Subcutaneous abdominal adipose tissue (tissue), 5 donors: ENCODE results near the gene KCNT2.

Experiments
- H3K27ac ChIP-seq: one replicate; pipeline ENCODE4 v1.7.0; 2013; ENCODE audit warnings: low read depth, mild to moderate bottlenecking, inconsistent platforms, low read length, moderate library complexity
- H3K27me3 ChIP-seq, 5 donors: one replicate each; pipeline ENCODE4 v1.7.0; 2013; ENCODE audit warnings: low read length in 5 of 5, inconsistent platforms in 1 of 5; ENCODE audit not compliant: control insufficient read depth in 5 of 5, insufficient read depth in 4 of 5
- H3K36me3 ChIP-seq, 5 donors: one replicate each; pipeline ENCODE4 v1.7.0; 2013; ENCODE audit warnings: low read length in 5 of 5; ENCODE audit not compliant: control insufficient read depth in 5 of 5, insufficient read depth in 5 of 5
- H3K4me1 ChIP-seq, 5 donors: one replicate each; pipeline ENCODE4 v1.7.0; 2013; ENCODE audit warnings: low read length in 5 of 5, mild to moderate bottlenecking in 3 of 5, moderate library complexity in 1 of 5; ENCODE audit not compliant: control insufficient read depth in 5 of 5, insufficient read depth in 5 of 5
- H3K4me3 ChIP-seq, 5 donors: one replicate each; pipeline ENCODE4 v1.7.0; 2013; ENCODE audit warnings: low read length in 5 of 5, low read depth in 1 of 5
- H3K9ac ChIP-seq, 5 donors: one replicate each; pipeline ENCODE4 v1.7.0; 2013; ENCODE audit warnings: low read length in 5 of 5, mild to moderate bottlenecking in 4 of 5, moderate library complexity in 3 of 5
- H3K9me3 ChIP-seq, 5 donors: one replicate each; pipeline ENCODE4 v1.7.0; 2013; ENCODE audit warnings: low read length in 5 of 5; ENCODE audit not compliant: control insufficient read depth in 5 of 5
- donor health status: healthy.
- donor health status: healthy.
- donor health status: healthy.
- donor health status: healthy.
- donor health status: healthy.

The KCNT2 gene

DNA sequence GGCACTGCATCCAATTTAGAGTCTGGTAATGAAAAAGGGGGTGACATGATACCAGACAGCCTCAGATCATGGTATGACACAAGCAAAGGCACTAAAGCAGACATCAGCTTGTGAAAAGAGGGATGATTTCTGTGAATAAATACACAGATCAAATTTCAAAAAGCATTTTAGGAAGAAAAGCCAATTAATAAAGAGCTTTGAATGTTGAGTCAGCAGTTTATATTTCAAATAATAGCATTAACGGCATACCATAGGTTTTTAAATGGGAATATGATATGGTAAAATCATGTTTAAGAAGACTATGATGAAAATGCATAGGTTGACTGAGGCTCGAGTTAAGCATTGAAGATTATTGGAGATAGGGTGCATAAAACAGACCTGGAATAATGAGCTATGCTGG is 13.5 kb downstream of the KCNT2 start:
- Histone ChIP-seq H3K36me3 (no peaks in the 10 kb centered on the region), H3K9ac (no peak overlapping the region), H3K9me3 (no peaks in the 10 kb centered on the region), H3K27ac (no peak overlapping the region), H3K4me1 (no peaks in the 10 kb centered on the region), H3K27me3 (no peaks in the 10 kb centered on the region), H3K4me3 (no peak overlapping the region)

DNA sequence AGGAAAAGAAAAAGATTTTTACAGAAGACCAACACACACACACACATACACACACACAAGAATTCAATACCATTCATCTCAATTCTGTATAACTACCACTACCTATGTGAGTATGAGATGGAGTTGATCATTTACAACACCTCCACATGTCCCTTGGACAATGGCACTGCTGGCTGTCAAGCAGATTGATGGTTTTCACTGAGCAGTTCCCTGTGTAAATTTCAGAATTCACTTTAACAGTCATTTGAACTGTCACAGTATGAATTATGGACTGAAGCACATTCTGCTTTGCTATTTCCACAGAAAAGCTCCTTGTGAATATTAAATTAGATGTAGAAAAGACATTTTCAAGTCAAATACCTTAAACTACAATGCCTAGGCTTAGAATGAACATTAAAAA is 14.3 kb downstream of the KCNT2 start:
- H3K4me3 ChIP-seq, result no peak overlapping the region
- no peaks in the 10 kb centered on the region for H3K4me1 ChIP-seq
- no peaks in the 10 kb centered on the region for H3K27me3 ChIP-seq
- H3K9ac ChIP-seq, result no peak overlapping the region
- no peaks in the 10 kb centered on the region for H3K9me3 ChIP-seq
- no peaks in the 10 kb centered on the region for H3K36me3 ChIP-seq
- no peak overlapping the region for H3K27ac ChIP-seq

DNA sequence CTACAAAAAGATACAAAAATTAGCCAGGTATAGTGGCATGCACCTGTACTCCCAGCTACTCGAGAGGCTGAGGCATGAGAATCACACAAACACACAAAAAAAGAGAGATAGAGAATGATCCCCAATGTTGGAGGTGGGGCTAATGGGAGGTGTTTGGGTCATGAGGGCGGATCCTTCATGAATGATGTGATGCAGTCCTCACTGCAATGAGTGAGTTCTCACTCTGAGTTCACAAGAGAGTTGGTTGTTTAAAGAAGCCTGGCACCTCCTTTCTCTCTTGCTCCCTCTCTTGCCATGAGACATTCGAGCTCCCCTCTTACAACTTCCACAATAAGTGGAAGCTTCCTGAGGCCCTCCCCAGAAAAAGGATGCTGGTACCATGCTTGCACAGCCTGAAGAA is 17.3 kb downstream of the KCNT2 start:
- Histone ChIP-seq H3K9ac (no peak overlapping the region), H3K4me3 (no peak overlapping the region), H3K36me3 (no peaks in the 10 kb centered on the region), H3K4me1 (no peaks in the 10 kb centered on the region), H3K27me3 (no peaks in the 10 kb centered on the region), H3K9me3 (no peaks in the 10 kb centered on the region), H3K27ac (no peak overlapping the region)

DNA sequence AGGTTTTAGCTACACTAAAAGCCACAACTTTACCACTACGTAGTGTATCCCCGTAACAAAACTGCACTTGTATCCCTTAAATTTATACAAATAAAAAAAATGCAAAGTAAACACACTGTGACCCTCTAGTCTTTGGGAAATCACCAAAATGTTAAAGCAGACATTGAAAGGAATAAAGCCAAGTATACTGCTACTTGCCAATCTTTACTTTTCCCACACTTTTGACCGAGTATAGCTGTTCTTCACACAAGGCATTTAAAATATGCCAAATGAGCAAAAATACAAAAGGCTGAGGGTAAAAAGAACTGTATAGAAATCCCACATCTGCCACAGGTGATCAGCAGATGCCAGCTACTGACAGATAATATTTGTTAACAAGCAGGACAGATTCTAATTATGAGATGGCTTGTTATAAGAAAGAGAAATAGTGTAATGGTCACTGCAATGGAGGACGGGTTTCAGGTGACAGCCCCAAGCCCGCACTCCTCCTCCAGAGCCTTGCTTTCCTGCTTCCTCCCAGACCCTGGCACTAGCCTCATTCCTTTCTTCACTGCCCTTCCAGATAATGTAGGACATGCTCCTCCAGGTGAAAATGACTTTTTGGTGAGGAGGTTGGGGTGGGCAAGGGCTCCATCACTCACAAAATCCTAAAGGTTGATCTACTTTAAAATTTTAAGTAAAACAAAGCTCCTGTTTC is 18.1 kb downstream of the KCNT2 start:
- H3K4me3 ChIP-seq, result no peak overlapping the region
- H3K27me3 ChIP-seq, result no peaks in the 10 kb centered on the region
- H3K27ac ChIP-seq, result no peak overlapping the region
- no peaks in the 10 kb centered on the region for H3K9me3 ChIP-seq
- H3K4me1 ChIP-seq, result no peaks in the 10 kb centered on the region
- H3K9ac ChIP-seq, result no peak overlapping the region
- no peaks in the 10 kb centered on the region for H3K36me3 ChIP-seq

DNA sequence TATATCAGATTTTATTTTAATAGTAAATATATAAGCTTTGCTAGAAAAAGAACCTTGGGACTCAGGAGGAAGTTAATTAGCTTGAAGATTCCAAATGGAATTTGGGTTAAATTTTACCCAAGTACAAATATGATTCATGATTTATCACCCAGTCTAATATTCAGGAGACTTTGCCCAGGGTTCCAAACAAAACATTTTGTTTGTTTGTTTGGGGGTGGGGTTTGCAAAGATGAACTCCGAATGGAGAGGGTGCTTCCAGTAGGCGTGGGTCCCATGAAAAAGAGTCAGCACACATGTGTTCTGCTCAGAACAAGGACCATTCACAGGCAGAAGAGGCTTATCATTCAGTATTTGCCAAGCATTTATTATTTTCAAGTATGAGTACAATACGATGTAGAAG is 23.5 kb downstream of the KCNT2 start:
- no peaks in the 10 kb centered on the region for H3K27me3 ChIP-seq
- no peaks in the 10 kb centered on the region for H3K36me3 ChIP-seq
- no peak overlapping the region for H3K4me3 ChIP-seq
- H3K4me1 ChIP-seq, result no peaks in the 10 kb centered on the region
- no peaks in the 10 kb centered on the region for H3K9me3 ChIP-seq
- H3K9ac ChIP-seq, result no peak overlapping the region
- H3K27ac ChIP-seq, result no peak overlapping the region

DNA sequence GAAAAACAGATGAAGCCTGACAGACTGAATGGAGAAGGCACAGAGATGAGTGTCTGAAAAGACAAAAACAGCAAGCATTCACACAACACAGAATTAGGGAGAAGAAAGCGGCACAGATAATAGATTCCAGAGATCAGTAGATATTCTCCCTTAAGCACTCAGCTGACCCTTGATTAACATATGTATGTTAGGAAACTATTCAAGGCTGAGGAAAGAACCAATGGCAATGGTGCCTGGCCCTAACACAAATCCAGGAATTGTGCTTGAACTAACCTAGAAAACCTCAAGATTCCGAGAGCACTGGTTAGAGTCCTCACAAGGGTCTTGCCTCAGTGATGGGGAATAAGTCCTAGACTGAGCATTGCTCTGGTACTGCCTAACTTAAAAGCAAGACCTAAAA is 30.9 kb downstream of the KCNT2 start:
- no peak overlapping the region for H3K4me3 ChIP-seq
- H3K27me3 ChIP-seq, result no peaks in the 10 kb centered on the region
- no peaks in the 10 kb centered on the region for H3K9me3 ChIP-seq
- H3K36me3 ChIP-seq, result no peaks in the 10 kb centered on the region
- no peaks in the 10 kb centered on the region for H3K4me1 ChIP-seq
- no peak overlapping the region for H3K9ac ChIP-seq
- no peak overlapping the region for H3K27ac ChIP-seq

DNA sequence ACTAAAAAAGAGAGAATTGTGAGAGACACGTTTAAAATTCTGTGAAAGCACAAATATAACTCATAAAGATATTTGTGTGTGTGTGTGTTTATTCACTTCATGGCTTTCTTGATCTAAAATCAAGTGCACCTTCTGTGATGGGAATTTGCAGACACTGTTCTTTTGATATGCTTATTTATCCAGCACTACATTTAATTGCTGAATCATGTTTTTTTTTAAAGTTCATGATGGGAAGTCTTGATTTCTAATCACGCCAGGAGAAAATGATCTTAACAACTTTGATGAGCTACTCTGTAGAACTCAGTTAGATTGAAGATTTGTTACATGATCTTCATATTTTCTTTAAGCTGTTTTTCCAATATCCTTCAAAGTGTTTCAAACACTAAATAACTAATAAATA is 35.0 kb downstream of the KCNT2 start:
- Histone ChIP-seq H3K27ac (no peak overlapping the region), H3K4me1 (no peaks in the 10 kb centered on the region), H3K9me3 (no peaks in the 10 kb centered on the region), H3K4me3 (no peak overlapping the region), H3K27me3 (no peaks in the 10 kb centered on the region), H3K36me3 (no peaks in the 10 kb centered on the region), H3K9ac (no peak overlapping the region)

DNA sequence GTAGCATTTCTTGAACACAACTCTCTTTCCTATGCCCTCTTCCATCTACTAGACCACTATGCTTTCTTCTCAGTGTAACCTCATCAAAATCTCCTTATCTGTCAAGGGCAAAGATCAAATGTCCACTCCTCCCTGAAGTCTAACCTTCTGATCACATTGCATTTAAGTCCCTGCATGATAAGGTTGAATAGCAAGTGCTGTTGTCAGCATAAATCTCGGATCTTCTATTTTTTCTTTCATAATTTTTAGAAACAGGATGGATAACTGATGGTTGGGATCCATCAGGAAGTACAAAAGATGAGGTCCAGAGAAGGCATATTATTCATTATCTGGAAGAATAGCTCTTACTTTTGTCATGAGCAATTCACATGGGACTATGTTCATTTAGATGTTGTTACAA is 41.0 kb downstream of the KCNT2 start:
- no peaks in the 10 kb centered on the region for H3K36me3 ChIP-seq
- no peaks in the 10 kb centered on the region for H3K4me1 ChIP-seq
- H3K9me3 ChIP-seq, result peaks cover 3 to 11% (median 6%) of the 10 kb centered on the region in 5 donors
- H3K27ac ChIP-seq, result no peak overlapping the region
- no peak overlapping the region for H3K4me3 ChIP-seq
- H3K9ac ChIP-seq, result no peak overlapping the region
- no peaks in the 10 kb centered on the region for H3K27me3 ChIP-seq

DNA sequence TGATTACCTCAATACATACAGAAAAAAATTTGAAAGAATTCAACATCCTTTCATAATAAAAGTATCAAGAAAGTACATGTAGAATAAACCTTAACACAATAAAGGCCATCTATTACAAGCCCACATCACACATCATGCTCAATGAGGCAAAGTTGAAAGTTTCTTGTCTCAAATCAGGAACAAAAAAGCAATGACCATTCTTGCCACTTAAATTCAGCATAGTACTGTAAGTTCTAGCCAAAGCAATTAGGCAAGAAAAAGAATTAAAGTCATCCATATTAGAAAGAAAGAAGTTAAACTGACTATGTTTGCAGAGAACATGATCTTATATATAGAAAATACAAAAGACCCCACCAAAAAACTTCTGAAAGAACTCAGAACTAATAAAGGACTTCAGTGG is 44.5 kb downstream of the KCNT2 start:
- Histone ChIP-seq H3K9ac (no peak overlapping the region), H3K4me3 (no peak overlapping the region), H3K27ac (no peak overlapping the region), H3K9me3 (peaks cover 3 to 11% (median 6%) of the 10 kb centered on the region in 5 donors), H3K27me3 (no peaks in the 10 kb centered on the region), H3K4me1 (peaks cover 0 to 2% (median 0%) of the 10 kb centered on the region in 5 donors), H3K36me3 (no peaks in the 10 kb centered on the region)

DNA sequence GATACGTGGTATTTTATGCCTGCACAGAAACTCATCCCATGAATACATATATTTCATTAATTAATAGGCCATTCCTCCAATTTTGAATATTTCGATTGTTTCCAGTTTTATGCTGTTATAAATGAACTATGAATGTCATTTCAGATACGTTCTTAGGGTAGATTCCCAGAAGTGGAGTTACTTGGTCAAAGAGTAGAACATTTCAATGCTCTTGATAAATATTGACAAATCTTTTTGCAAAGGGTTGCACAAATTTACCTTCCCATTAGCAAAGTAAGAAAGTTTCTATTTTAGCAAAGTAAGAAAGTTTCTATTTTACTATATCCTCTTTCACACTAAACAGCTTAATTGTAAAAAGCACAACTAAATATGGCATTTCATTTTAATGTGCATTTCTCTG is 48.9 kb downstream of the KCNT2 start:
- Histone ChIP-seq H3K4me1 (peaks cover 0 to 5% (median 2%) of the 10 kb centered on the region in 5 donors), H3K36me3 (no peaks in the 10 kb centered on the region), H3K27ac (no peak overlapping the region), H3K9ac (no peak overlapping the region), H3K9me3 (peaks cover 3 to 8% (median 6%) of the 10 kb centered on the region in 5 donors), H3K27me3 (no peaks in the 10 kb centered on the region), H3K4me3 (no peak overlapping the region)
